ENCODE measurements around the gene MVP. TPM values are rescaled to one million over a fixed set of nuclear protein-coding genes. Genes with fewer than 3 reads are reported as not detected.

Gene MVP
- total and polyA plus RNA-seq, 2 donors (not counting 1 experiment from before 2014, with no cell fraction given) = 109 to 121 TPM

- H3K79me2 ChIP-seq (ENCODE audit: control insufficient read depth, insufficient read depth, low read length) = peaks cover 34% of the 10 kb centered on the region
- ChIA-PET CTCF (interaction anchor here (0.8 kb wide), 1 partner anchor 38 kb away, joined by 3 read pairs; no protein-coding TSS in a partner anchor), POLR2A (no interaction called here)
- Mint-ChIP-seq H3K4me3 (peak overlapping the region; percentile 88), H3K27ac (peak overlapping the region; percentile 81), H3K27me3 (no peaks in the 10 kb centered on the region), H3K4me1 (peaks cover 50% of the 10 kb centered on the region), H3K9me3 (ENCODE audit: insufficient read depth) (no peaks in the 10 kb centered on the region)
- peaks cover 0 to 13% (median 5%) of the 10 kb centered on the region in 4 experiments for H3K27me3 ChIP-seq (replicated peaks in 1 of 4; ENCODE audit: control extremely low read depth in 1 of 4, control insufficient read depth in 3 of 4, insufficient read depth in 4 of 4, low read length in 3 of 4)
- 34% methylated on average over 13 of the region's 23 CpGs for WGBS (ENCODE audit: insufficient coverage)
- TF ChIP-seq, protein P1, sequence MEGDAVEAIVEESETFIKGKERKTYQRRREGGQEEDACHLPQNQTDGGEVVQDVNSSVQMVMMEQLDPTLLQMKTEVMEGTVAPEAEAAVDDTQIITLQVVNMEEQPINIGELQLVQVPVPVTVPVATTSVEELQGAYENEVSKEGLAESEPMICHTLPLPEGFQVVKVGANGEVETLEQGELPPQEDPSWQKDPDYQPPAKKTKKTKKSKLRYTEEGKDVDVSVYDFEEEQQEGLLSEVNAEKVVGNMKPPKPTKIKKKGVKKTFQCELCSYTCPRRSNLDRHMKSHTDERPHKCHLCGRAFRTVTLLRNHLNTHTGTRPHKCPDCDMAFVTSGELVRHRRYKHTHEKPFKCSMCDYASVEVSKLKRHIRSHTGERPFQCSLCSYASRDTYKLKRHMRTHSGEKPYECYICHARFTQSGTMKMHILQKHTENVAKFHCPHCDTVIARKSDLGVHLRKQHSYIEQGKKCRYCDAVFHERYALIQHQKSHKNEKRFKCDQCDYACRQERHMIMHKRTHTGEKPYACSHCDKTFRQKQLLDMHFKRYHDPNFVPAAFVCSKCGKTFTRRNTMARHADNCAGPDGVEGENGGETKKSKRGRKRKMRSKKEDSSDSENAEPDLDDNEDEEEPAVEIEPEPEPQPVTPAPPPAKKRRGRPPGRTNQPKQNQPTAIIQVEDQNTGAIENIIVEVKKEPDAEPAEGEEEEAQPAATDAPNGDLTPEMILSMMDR (IDR thresholded peaks at IDR 0.05) = no peak
- TF ChIP-seq EZH2 (IDR thresholded peaks at IDR 0.05; ENCODE audit: borderline replicate concordance, insufficient read depth, low read depth, low read length, poor library complexity, severe bottlenecking) = no peak
- H3K36me3 ChIP-seq (replicated peaks in 1 of 2; ENCODE audit: control extremely low read depth in 1 of 2, control insufficient read depth in 1 of 2, extremely low read depth in 1 of 2, insufficient read depth in 2 of 2, low read length in 1 of 2) = peaks cover 2 to 18% of the 10 kb centered on the region in 2 experiments
- no peak overlapping the region for H3K9ac ChIP-seq (ENCODE audit: low read length)
- no peak overlapping the region for H3K27ac ChIP-seq (ENCODE audit: low read length in 2 of 2)
- peak overlapping the region; percentile 99 for H3K4me2 ChIP-seq (replicated peaks; ENCODE audit: low read depth, low read length, poor library complexity, severe bottlenecking)
- H3K9me3 ChIP-seq (ENCODE audit: control extremely low read depth in 1 of 3, control insufficient read depth in 2 of 3, insufficient read depth in 1 of 3, low read length in 2 of 3) = peaks cover 0 to 5% (median 0%) of the 10 kb centered on the region in 3 donors
- ATAC-seq (ENCODE audit: low read depth) (no peak), DNase-seq (peak; percentile 34)
- H4K20me1 ChIP-seq (ENCODE audit: control insufficient read depth, insufficient read depth, low read length, poor library complexity, severe bottlenecking) = peaks cover 39% of the 10 kb centered on the region
- H2AFZ ChIP-seq (ENCODE audit: insufficient read depth, low read depth, low read length, poor library complexity, severe bottlenecking) = no peak overlapping the region
- intact Hi-C loops (cut with micrococcal nuclease) = loop anchor here (5.0 to 10.0 kb wide), 2 partner anchors 108 to 215 kb away; no protein-coding TSS in a partner anchor
- no peak overlapping the region for H3K4me3 ChIP-seq (ENCODE audit: control extremely low read depth in 1 of 5, extremely low read depth in 1 of 5, insufficient read depth in 1 of 5, low read depth in 2 of 5, low read length in 4 of 5)
- peaks cover 54 to 59% of the 10 kb centered on the region in 2 donors for H3K4me1 ChIP-seq (ENCODE audit: control insufficient read depth in 2 of 2, insufficient read depth in 2 of 2, low read length in 2 of 2)
These were observed 10.2 kb upstream of the MVP start for GRCh38 chr16:29809850-29810698.

All from B cell (primary cell).